ENCODE results near the gene OVAAL. TPM values are rescaled to one million over a fixed set of nuclear protein-coding genes. Genes with fewer than 3 reads are reported as not detected.
A peak's percentile ranks its signal among the peaks of the same experiment; 100 is the strongest.

Gene OVAAL
- polyA plus RNA-seq, 4 donors, result not detected

DNA sequence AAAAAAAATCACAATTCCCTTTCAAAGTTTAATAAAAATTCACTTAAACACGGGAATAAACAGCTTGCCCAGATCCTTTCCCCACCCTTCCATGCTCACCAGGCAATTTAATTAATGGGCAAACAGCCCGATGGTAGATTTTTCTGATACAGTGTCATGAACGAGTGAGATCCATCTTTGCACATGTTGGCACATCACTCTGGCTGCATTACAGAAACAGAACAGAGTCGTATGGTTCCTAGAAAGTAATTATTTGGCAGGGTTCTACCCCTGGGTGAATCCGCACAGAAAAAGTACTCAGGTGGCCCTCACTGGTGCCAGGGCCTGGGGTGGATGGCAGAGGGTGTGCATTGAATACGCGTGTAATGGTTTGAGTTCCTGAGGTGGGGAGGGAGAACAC is 24.6 kb upstream of the OVAAL start:
- FAIRE-seq (no peak), DNase-seq (no peak)
- no peaks in the 10 kb centered on the region for H3K4me1 ChIP-seq (ENCODE audit: control insufficient read depth in 3 of 3, insufficient read depth in 2 of 3, low read depth in 1 of 3, low read length in 2 of 3)
- no peak overlapping the region for H3K4me3 ChIP-seq (ENCODE audit: low read depth in 1 of 3, low read length in 3 of 3)
- WGBS, 3 donors, result 78 to 79% (median 79%) methylated on average over 7 of the region's 7 CpGs
- H3K9me3 ChIP-seq (ENCODE audit: control insufficient read depth in 2 of 2, insufficient read depth in 1 of 2, low read depth in 1 of 2, low read length in 1 of 2), result no peaks in the 10 kb centered on the region
- H3K27me3 ChIP-seq (ENCODE audit: control insufficient read depth in 3 of 3, insufficient read depth in 3 of 3, low read length in 3 of 3), result no peaks in the 10 kb centered on the region
- no peak overlapping the region for H3K27ac ChIP-seq (ENCODE audit: low read depth in 1 of 3, low read length in 2 of 3)
- no peaks in the 10 kb centered on the region for H3K36me3 ChIP-seq (ENCODE audit: control insufficient read depth in 3 of 3, insufficient read depth in 2 of 3, low read depth in 1 of 3, low read length in 3 of 3)

DNA sequence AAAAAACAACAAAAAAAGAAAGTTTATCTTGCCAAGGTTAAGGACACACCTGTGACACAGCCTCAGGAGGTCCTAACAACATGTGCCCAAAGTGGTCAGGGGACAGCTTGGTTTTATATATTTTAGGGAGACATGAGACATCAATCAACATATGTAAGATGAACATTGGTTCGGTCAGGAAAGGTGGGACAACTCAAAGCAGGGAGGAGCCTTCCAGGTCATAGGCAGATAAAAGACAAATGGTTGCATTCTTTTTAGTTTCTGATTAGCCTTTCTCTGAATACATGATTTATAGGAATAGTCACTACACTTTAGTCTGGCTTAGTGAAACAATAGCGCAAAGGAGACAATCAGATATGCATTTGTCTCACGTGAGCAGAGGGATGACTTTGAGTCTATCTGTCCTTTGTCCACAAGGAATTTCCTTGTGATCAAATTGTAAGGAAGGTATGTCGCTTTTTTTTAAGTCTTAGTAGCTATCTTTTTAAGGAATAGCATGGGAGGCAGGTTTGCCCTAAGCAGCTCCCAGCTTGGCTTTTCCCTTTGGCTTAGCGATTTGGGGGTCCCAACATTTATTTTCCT is 23.3 kb upstream of the OVAAL start:
- WGBS, 3 donors, result 89 to 90% (median 90%) methylated on average over 5 of the region's 5 CpGs
- DNase-seq (no peak), FAIRE-seq (no peak)
- Histone ChIP-seq H3K27ac (ENCODE audit: low read depth in 1 of 3, low read length in 2 of 3) (no peak overlapping the region), H3K36me3 (ENCODE audit: control insufficient read depth in 3 of 3, insufficient read depth in 2 of 3, low read depth in 1 of 3, low read length in 3 of 3) (no peaks in the 10 kb centered on the region), H3K4me1 (ENCODE audit: control insufficient read depth in 3 of 3, insufficient read depth in 2 of 3, low read depth in 1 of 3, low read length in 2 of 3) (no peaks in the 10 kb centered on the region), H3K27me3 (ENCODE audit: control insufficient read depth in 3 of 3, insufficient read depth in 3 of 3, low read length in 3 of 3) (no peaks in the 10 kb centered on the region), H3K9me3 (ENCODE audit: control insufficient read depth in 2 of 2, insufficient read depth in 1 of 2, low read depth in 1 of 2, low read length in 1 of 2) (no peaks in the 10 kb centered on the region), H3K4me3 (ENCODE audit: low read depth in 1 of 3, low read length in 3 of 3) (no peak overlapping the region)

DNA sequence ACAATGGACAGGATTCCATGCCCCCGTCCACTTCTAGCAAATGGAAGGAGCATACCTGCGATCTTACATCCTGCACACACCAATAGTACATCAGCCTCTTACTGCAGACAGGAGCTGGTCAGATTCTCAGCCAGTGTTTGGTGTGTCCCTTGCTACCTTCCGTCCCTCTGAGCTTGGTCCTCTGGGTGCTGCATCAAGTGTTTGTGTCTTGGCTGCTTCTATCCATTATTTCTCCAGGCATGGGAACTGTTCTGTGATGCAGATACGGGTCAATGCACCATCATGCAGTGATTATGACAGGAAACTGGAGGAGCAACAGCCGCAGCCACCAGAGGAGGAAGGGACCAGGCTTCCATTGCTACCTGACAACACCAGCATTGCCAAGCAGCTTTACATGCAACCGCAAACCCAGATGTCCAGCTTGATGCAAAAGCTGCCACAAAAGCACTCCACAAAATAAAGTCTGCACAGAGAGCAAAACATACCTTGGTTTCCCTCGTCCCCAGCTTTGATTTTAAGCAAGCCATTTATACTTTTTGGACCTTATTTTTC is 21.9 kb upstream of the OVAAL start:
- Histone ChIP-seq H3K27me3 (ENCODE audit: control insufficient read depth in 3 of 3, insufficient read depth in 3 of 3, low read length in 3 of 3) (no peaks in the 10 kb centered on the region), H3K4me3 (ENCODE audit: low read depth in 1 of 3, low read length in 3 of 3) (no peak overlapping the region), H3K36me3 (ENCODE audit: control insufficient read depth in 3 of 3, insufficient read depth in 2 of 3, low read depth in 1 of 3, low read length in 3 of 3) (no peaks in the 10 kb centered on the region), H3K9me3 (ENCODE audit: control insufficient read depth in 2 of 2, insufficient read depth in 1 of 2, low read depth in 1 of 2, low read length in 1 of 2) (no peaks in the 10 kb centered on the region), H3K27ac (ENCODE audit: low read depth in 1 of 3, low read length in 2 of 3) (no peak overlapping the region), H3K4me1 (ENCODE audit: control insufficient read depth in 3 of 3, insufficient read depth in 2 of 3, low read depth in 1 of 3, low read length in 2 of 3) (no peaks in the 10 kb centered on the region)
- DNase-seq, result no peak
- FAIRE-seq, result no peak
- WGBS, 3 donors, result 83 to 85% (median 84%) methylated on average over 7 of the region's 7 CpGs

DNA sequence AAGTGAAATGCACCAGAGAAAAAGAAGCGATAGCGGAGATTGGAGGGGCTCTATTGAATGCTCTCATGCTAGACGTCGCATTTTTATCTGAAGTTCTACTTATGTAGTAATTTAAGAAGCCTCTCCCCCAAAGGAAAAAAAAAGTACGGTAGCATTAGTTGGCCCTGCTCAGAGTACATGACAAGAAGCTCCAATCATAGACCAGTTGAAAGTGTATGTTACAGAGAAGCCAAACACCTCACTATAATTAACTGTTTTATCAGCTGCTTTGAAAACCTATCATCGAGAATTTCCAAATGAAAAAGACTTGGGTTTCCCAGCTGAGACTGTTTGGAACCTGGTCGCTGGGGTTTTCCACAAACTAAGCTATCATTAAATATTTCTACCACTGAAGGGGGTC is 19.6 kb upstream of the OVAAL start:
- Histone ChIP-seq H3K4me1 (ENCODE audit: control insufficient read depth in 3 of 3, insufficient read depth in 2 of 3, low read depth in 1 of 3, low read length in 2 of 3) (no peaks in the 10 kb centered on the region), H3K27ac (ENCODE audit: low read depth in 1 of 3, low read length in 2 of 3) (no peak overlapping the region)
- WGBS, 3 donors, result 91 to 93% (median 92%) methylated on average over 7 of the region's 7 CpGs

DNA sequence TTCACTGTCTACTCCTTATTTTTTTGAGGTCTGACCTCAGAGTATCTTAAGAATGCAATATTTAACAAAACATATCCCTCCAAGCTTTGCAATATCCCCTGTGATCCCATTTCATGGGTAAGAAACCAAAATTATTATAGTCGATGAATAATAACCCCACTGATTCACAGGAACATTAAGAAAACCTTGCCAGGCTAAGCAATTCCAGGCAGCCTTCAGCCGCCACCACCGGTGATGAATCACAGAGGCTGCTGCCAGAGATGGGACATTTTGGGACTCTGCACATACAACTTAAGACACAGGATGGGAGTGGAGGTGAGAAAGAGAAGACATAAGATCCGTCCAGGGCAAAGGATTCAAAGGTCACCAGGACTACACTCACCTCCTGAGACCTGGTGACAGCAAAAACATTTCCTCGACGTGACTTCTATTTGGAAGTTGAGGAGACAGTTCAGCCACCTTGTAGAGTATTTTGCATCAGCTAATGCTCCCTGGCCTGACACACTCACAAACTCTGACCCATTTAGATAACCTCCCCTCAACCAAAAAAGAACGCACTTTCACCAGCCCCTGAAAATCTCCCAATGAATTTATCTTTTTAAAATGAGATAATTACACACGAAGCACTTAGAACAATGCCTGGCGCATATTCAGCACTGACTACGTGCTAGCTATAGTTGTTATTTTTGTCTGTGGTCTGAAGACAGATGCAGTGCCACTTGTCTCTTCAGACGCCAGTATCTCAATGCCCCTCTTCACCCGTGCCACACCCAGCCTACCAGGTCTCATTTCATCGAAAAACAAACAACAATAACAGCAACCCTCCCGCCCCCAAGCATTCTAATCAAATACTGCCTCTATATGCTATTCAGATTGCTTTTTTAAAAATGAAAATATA is 17.8 kb upstream of the OVAAL start:
- Histone ChIP-seq H3K36me3 (ENCODE audit: control insufficient read depth in 3 of 3, insufficient read depth in 2 of 3, low read depth in 1 of 3, low read length in 3 of 3) (no peaks in the 10 kb centered on the region), H3K27me3 (ENCODE audit: control insufficient read depth in 3 of 3, insufficient read depth in 3 of 3, low read length in 3 of 3) (no peaks in the 10 kb centered on the region), H3K27ac (ENCODE audit: low read depth in 1 of 3, low read length in 2 of 3) (no peak overlapping the region), H3K4me3 (ENCODE audit: low read depth in 1 of 3, low read length in 3 of 3) (peak overlapping the region in 1 of 3 donors; percentile 5), H3K4me1 (ENCODE audit: control insufficient read depth in 3 of 3, insufficient read depth in 2 of 3, low read depth in 1 of 3, low read length in 2 of 3) (no peaks in the 10 kb centered on the region), H3K9me3 (ENCODE audit: control insufficient read depth in 2 of 2, insufficient read depth in 1 of 2, low read depth in 1 of 2, low read length in 1 of 2) (no peaks in the 10 kb centered on the region)
- FAIRE-seq (no peak), DNase-seq (no peak)
- 76 to 87% (median 81%) methylated on average over 14 of the region's 14 CpGs for WGBS, 3 donors

More for the DNA sequence above, 19.6 kb upstream of the OVAAL start:
- Histone ChIP-seq H3K36me3 (ENCODE audit: control insufficient read depth in 3 of 3, insufficient read depth in 2 of 3, low read depth in 1 of 3, low read length in 3 of 3) (no peaks in the 10 kb centered on the region), H3K9me3 (ENCODE audit: control insufficient read depth in 2 of 2, insufficient read depth in 1 of 2, low read depth in 1 of 2, low read length in 1 of 2) (no peaks in the 10 kb centered on the region), H3K27me3 (ENCODE audit: control insufficient read depth in 3 of 3, insufficient read depth in 3 of 3, low read length in 3 of 3) (no peaks in the 10 kb centered on the region), H3K4me3 (ENCODE audit: low read depth in 1 of 3, low read length in 3 of 3) (no peak overlapping the region)
- no peak for DNase-seq
- no peak for FAIRE-seq

DNA sequence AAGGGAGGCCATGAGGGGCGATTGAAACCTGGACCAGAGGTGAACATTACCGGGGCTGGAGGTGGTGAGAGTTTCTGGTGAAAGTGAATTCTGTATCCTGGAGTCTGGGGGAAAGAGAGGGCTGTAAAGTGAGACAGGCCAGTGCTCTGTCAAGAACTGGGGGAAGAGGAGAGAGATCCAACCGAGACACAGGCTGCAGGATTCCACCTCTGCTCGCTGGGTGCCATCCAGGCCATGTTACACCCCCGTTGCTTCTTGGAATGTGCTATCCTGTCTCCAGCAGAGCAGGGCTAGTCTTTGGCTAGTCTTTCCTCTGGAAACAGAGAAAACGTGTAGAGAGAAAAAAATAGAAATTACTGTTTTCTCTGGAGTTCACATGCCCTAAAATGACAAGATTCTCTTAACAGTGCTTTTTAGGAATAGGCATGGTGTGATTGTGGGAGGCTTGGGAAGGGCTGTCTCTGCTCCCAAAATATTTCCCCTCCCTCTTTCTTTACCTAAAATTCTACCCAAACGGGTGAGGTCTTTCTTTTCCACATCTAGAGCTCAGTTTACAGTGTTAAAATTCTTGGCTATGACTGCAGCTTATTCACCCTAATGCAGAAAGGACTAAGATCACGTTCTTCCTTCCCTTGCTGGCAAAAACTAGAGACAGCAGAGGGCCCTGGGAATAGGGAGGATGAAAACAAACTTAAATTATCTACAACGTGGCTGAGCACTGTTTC is 16.5 kb upstream of the OVAAL start:
- H3K9me3 ChIP-seq (ENCODE audit: control insufficient read depth in 2 of 2, insufficient read depth in 1 of 2, low read depth in 1 of 2, low read length in 1 of 2), result no peaks in the 10 kb centered on the region
- FAIRE-seq (no peak), DNase-seq (no peak)
- H3K36me3 ChIP-seq (ENCODE audit: control insufficient read depth in 3 of 3, insufficient read depth in 2 of 3, low read depth in 1 of 3, low read length in 3 of 3), result no peaks in the 10 kb centered on the region
- H3K4me1 ChIP-seq (ENCODE audit: control insufficient read depth in 3 of 3, insufficient read depth in 2 of 3, low read depth in 1 of 3, low read length in 2 of 3), result no peaks in the 10 kb centered on the region
- no peak overlapping the region for H3K4me3 ChIP-seq (ENCODE audit: low read depth in 1 of 3, low read length in 3 of 3)
- no peak overlapping the region for H3K27ac ChIP-seq (ENCODE audit: low read depth in 1 of 3, low read length in 2 of 3)
- no peaks in the 10 kb centered on the region for H3K27me3 ChIP-seq (ENCODE audit: control insufficient read depth in 3 of 3, insufficient read depth in 3 of 3, low read length in 3 of 3)
- WGBS, 3 donors, result 61 to 69% (median 68%) methylated on average over 9 of the region's 9 CpGs

DNA sequence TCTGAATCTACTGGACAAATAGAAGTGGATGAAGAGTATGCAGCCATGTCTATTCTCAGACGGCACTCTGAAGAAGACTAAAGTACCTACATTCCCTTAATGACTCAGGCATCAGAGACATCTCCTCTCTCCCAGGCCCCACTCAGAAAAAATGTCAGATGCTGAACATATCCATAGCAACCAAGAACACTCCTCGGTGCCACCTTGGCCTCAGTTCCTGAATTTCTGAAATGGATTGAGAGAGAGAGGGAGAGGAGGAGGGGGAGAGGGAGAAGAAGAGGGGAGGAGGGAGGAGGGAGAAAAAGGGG is 16.0 kb upstream of the OVAAL start:
- no peak overlapping the region for H3K27ac ChIP-seq (ENCODE audit: low read depth in 1 of 3, low read length in 2 of 3)
- WGBS, 3 donors, result 49 to 69% (median 61%) methylated on average over 2 of the region's 2 CpGs
- DNase-seq (no peak), FAIRE-seq (no peak)
- H3K27me3 ChIP-seq (ENCODE audit: control insufficient read depth in 3 of 3, insufficient read depth in 3 of 3, low read length in 3 of 3), result no peaks in the 10 kb centered on the region
- H3K9me3 ChIP-seq (ENCODE audit: control insufficient read depth in 2 of 2, insufficient read depth in 1 of 2, low read depth in 1 of 2, low read length in 1 of 2), result no peaks in the 10 kb centered on the region
- no peaks in the 10 kb centered on the region for H3K36me3 ChIP-seq (ENCODE audit: control insufficient read depth in 3 of 3, insufficient read depth in 2 of 3, low read depth in 1 of 3, low read length in 3 of 3)
- no peaks in the 10 kb centered on the region for H3K4me1 ChIP-seq (ENCODE audit: control insufficient read depth in 3 of 3, insufficient read depth in 2 of 3, low read depth in 1 of 3, low read length in 2 of 3)
- H3K4me3 ChIP-seq (ENCODE audit: low read depth in 1 of 3, low read length in 3 of 3), result no peak overlapping the region

DNA sequence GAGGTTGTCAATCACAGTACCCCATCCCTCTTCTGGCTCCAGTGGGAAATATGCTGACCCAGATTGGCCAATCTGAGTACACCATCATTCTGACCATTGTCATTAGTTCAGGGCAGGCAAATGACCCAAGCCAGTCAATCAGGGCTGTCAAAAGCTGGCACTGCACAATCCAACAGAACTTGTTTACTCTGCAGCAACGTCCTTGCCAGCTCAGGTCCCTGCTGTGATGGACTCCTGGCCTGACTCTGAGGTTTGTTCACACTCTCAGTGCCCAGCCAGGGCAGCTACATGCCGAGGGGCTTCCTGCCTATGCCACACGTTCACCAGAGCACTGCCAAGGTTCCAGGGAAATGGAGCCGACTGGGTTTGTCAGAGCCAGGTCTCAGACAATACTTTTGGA is 14.7 kb upstream of the OVAAL start:
- FAIRE-seq (no peak), DNase-seq (no peak)
- WGBS, 3 donors, result 74 to 82% (median 76%) methylated on average over 4 of the region's 4 CpGs

More for the DNA sequence above, 14.7 kb upstream of the OVAAL start:
- Histone ChIP-seq H3K4me3 (ENCODE audit: low read depth in 1 of 3, low read length in 3 of 3) (no peak overlapping the region), H3K36me3 (ENCODE audit: control insufficient read depth in 3 of 3, insufficient read depth in 2 of 3, low read depth in 1 of 3, low read length in 3 of 3) (no peaks in the 10 kb centered on the region), H3K4me1 (ENCODE audit: control insufficient read depth in 3 of 3, insufficient read depth in 2 of 3, low read depth in 1 of 3, low read length in 2 of 3) (no peaks in the 10 kb centered on the region), H3K27me3 (ENCODE audit: control insufficient read depth in 3 of 3, insufficient read depth in 3 of 3, low read length in 3 of 3) (no peaks in the 10 kb centered on the region), H3K9me3 (ENCODE audit: control insufficient read depth in 2 of 2, insufficient read depth in 1 of 2, low read depth in 1 of 2, low read length in 1 of 2) (no peaks in the 10 kb centered on the region), H3K27ac (ENCODE audit: low read depth in 1 of 3, low read length in 2 of 3) (no peak overlapping the region)

Data from small intestine (tissue), 7 donors.